ENCODE results near the gene TCERG1L.
"Not testable (repeated sequence)": the region's sequence is repeated elsewhere in the genome, so short reads cannot be mapped to it uniquely, and the experiment has no call there.

TCERG1L gene

GRCh38 chr10:131155218-131155875, 156.2 kb downstream of the TCERG1L start:
- Histone ChIP-seq H3K4me1 (ENCODE audit: insufficient read depth, low read length) (no peaks in the 10 kb centered on the region), H2AFZ (ENCODE audit: low read depth, low read length) (no peak overlapping the region), H3K4me3 (ENCODE audit: low read length) (no peak overlapping the region), H3K27me3 (ENCODE audit: insufficient read depth, low read length) (peaks cover 3% of the 10 kb centered on the region), H3K9me3 (ENCODE audit: low read length) (no peaks in the 10 kb centered on the region), H3K36me3 (ENCODE audit: insufficient read depth, low read length) (no peaks in the 10 kb centered on the region)

GRCh38 chr10:131154306-131155025, 157.1 kb downstream of the TCERG1L start:
- Histone ChIP-seq H3K27me3 (ENCODE audit: insufficient read depth, low read length) (peaks cover 3% of the 10 kb centered on the region), H3K4me3 (ENCODE audit: low read length) (no peak overlapping the region), H2AFZ (ENCODE audit: low read depth, low read length) (no peak overlapping the region), H3K4me1 (ENCODE audit: insufficient read depth, low read length) (no peaks in the 10 kb centered on the region), H3K36me3 (ENCODE audit: insufficient read depth, low read length) (no peaks in the 10 kb centered on the region), H3K9me3 (ENCODE audit: low read length) (no peaks in the 10 kb centered on the region)

GRCh38 chr10:131152456-131152855, 159.1 kb downstream of the TCERG1L start:
- H3K4me3 ChIP-seq (ENCODE audit: low read length); H3K4me1 ChIP-seq (ENCODE audit: insufficient read depth, low read length); H3K27me3 ChIP-seq (ENCODE audit: insufficient read depth, low read length); H3K36me3 ChIP-seq (ENCODE audit: insufficient read depth, low read length); H3K9me3 ChIP-seq (ENCODE audit: low read length); H2AFZ ChIP-seq (ENCODE audit: low read depth, low read length): not testable (repeated sequence)

- Histone ChIP-seq H3K9me3 (ENCODE audit: low read length) (no peaks in the 10 kb centered on the region), H3K4me1 (ENCODE audit: insufficient read depth, low read length) (no peaks in the 10 kb centered on the region), H3K36me3 (ENCODE audit: insufficient read depth, low read length) (no peaks in the 10 kb centered on the region), H3K27me3 (ENCODE audit: insufficient read depth, low read length) (peaks cover under 1% of the 10 kb centered on the region), H2AFZ (ENCODE audit: low read depth, low read length) (no peak overlapping the region), H3K4me3 (ENCODE audit: low read length) (no peak overlapping the region)
Measured at GRCh38 chr10:131150126-131150525, 161.4 kb downstream of the TCERG1L start.

- Histone ChIP-seq H3K4me1 (ENCODE audit: insufficient read depth, low read length) (no peaks in the 10 kb centered on the region), H3K27me3 (ENCODE audit: insufficient read depth, low read length) (no peaks in the 10 kb centered on the region), H2AFZ (ENCODE audit: low read depth, low read length) (no peak overlapping the region), H3K9me3 (ENCODE audit: low read length) (no peaks in the 10 kb centered on the region), H3K4me3 (ENCODE audit: low read length) (no peak overlapping the region), H3K36me3 (ENCODE audit: insufficient read depth, low read length) (no peaks in the 10 kb centered on the region)
Measured at GRCh38 chr10:131149586-131149985, 161.9 kb downstream of the TCERG1L start.

GRCh38 chr10:131149111-131149510, 162.4 kb downstream of the TCERG1L start:
- Histone ChIP-seq H3K9me3 (ENCODE audit: low read length) (no peaks in the 10 kb centered on the region), H3K36me3 (ENCODE audit: insufficient read depth, low read length) (no peaks in the 10 kb centered on the region), H3K27me3 (ENCODE audit: insufficient read depth, low read length) (no peaks in the 10 kb centered on the region), H3K4me3 (ENCODE audit: low read length) (no peak overlapping the region), H3K4me1 (ENCODE audit: insufficient read depth, low read length) (no peaks in the 10 kb centered on the region), H2AFZ (ENCODE audit: low read depth, low read length) (no peak overlapping the region)

GRCh38 chr10:131148270-131148669, 163.3 kb downstream of the TCERG1L start:
- Histone ChIP-seq H3K4me1 (ENCODE audit: insufficient read depth, low read length) (no peaks in the 10 kb centered on the region), H2AFZ (ENCODE audit: low read depth, low read length) (no peak overlapping the region), H3K27me3 (ENCODE audit: insufficient read depth, low read length) (no peaks in the 10 kb centered on the region), H3K4me3 (ENCODE audit: low read length) (no peak overlapping the region), H3K9me3 (ENCODE audit: low read length) (no peaks in the 10 kb centered on the region), H3K36me3 (ENCODE audit: insufficient read depth, low read length) (no peaks in the 10 kb centered on the region)

- Histone ChIP-seq H2AFZ (ENCODE audit: low read depth, low read length) (no peak overlapping the region), H3K9me3 (ENCODE audit: low read length) (no peaks in the 10 kb centered on the region), H3K27me3 (ENCODE audit: insufficient read depth, low read length) (no peaks in the 10 kb centered on the region), H3K4me1 (ENCODE audit: insufficient read depth, low read length) (no peaks in the 10 kb centered on the region), H3K36me3 (ENCODE audit: insufficient read depth, low read length) (no peaks in the 10 kb centered on the region), H3K4me3 (ENCODE audit: low read length) (no peak overlapping the region)
Measured at GRCh38 chr10:131147301-131147975, 164.1 kb downstream of the TCERG1L start.

- Histone ChIP-seq H2AFZ (ENCODE audit: low read depth, low read length) (no peak overlapping the region), H3K4me1 (ENCODE audit: insufficient read depth, low read length) (no peaks in the 10 kb centered on the region), H3K36me3 (ENCODE audit: insufficient read depth, low read length) (no peaks in the 10 kb centered on the region), H3K4me3 (ENCODE audit: low read length) (no peak overlapping the region), H3K9me3 (ENCODE audit: low read length) (no peaks in the 10 kb centered on the region), H3K27me3 (ENCODE audit: insufficient read depth, low read length) (no peaks in the 10 kb centered on the region)
Measured at GRCh38 chr10:131146790-131147189, 164.7 kb downstream of the TCERG1L start.

- H3K27me3 ChIP-seq (ENCODE audit: insufficient read depth, low read length): no peaks in the 10 kb centered on the region
- no peak overlapping the region for H2AFZ ChIP-seq (ENCODE audit: low read depth, low read length)
- H3K4me3 ChIP-seq (ENCODE audit: low read length): no peak overlapping the region
- H3K9me3 ChIP-seq (ENCODE audit: low read length): no peaks in the 10 kb centered on the region
- H3K36me3 ChIP-seq (ENCODE audit: insufficient read depth, low read length): no peaks in the 10 kb centered on the region
- H3K4me1 ChIP-seq (ENCODE audit: insufficient read depth, low read length): no peaks in the 10 kb centered on the region
Measured at GRCh38 chr10:131145756-131146155, 165.8 kb downstream of the TCERG1L start.

GRCh38 chr10:131144711-131145375, 166.7 kb downstream of the TCERG1L start:
- Histone ChIP-seq H3K36me3 (ENCODE audit: insufficient read depth, low read length) (no peaks in the 10 kb centered on the region), H3K4me3 (ENCODE audit: low read length) (no peak overlapping the region), H3K4me1 (ENCODE audit: insufficient read depth, low read length) (no peaks in the 10 kb centered on the region), H3K9me3 (ENCODE audit: low read length) (no peaks in the 10 kb centered on the region), H3K27me3 (ENCODE audit: insufficient read depth, low read length) (no peaks in the 10 kb centered on the region), H2AFZ (ENCODE audit: low read depth, low read length) (no peak overlapping the region)

- H3K4me1 ChIP-seq (ENCODE audit: insufficient read depth, low read length): no peaks in the 10 kb centered on the region
- no peaks in the 10 kb centered on the region for H3K9me3 ChIP-seq (ENCODE audit: low read length)
- H2AFZ ChIP-seq (ENCODE audit: low read depth, low read length): no peak overlapping the region
- H3K36me3 ChIP-seq (ENCODE audit: insufficient read depth, low read length): no peaks in the 10 kb centered on the region
- H3K27me3 ChIP-seq (ENCODE audit: insufficient read depth, low read length): no peaks in the 10 kb centered on the region
- no peak overlapping the region for H3K4me3 ChIP-seq (ENCODE audit: low read length)
Measured at GRCh38 chr10:131144196-131144595, 167.3 kb downstream of the TCERG1L start.

Data from neuron (in vitro differentiated cells).